ENCODE measurements around the gene ABL2. TPM values are rescaled to one million over a fixed set of nuclear protein-coding genes. Genes with fewer than 3 reads are reported as not detected.

The ABL2 gene
- total and polyA plus RNA-seq, 9 of the 15 experiments (the other 6 are each of a cell fraction or from before 2014, with no cell fraction given), result 1.4 to 15.0 (median 8.6) TPM

- TF ChIP-seq, protein P1, sequence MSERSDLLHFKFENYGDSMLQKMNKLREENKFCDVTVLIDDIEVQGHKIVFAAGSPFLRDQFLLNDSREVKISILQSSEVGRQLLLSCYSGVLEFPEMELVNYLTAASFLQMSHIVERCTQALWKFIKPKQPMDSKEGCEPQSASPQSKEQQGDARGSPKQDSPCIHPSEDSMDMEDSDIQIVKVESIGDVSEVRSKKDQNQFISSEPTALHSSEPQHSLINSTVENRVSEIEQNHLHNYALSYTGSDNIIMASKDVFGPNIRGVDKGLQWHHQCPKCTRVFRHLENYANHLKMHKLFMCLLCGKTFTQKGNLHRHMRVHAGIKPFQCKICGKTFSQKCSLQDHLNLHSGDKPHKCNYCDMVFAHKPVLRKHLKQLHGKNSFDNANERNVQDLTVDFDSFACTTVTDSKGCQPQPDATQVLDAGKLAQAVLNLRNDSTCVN (CRISPR knock-in tag; IDR thresholded peaks at IDR 0.05), result no peak
- TF ChIP-seq RBM15 (IDR thresholded peaks at IDR 0.05; ENCODE audit: insufficient read depth, low read length), result no peak
- TF ChIP-seq SREBF2 (CRISPR knock-in tag; IDR thresholded peaks at IDR 0.05), result no peak
- TF ChIP-seq ZNF263 (CRISPR knock-in tag; IDR thresholded peaks at IDR 0.05; ENCODE audit: borderline replicate concordance), result no peak
- TF ChIP-seq TEAD1 (CRISPR knock-in tag; IDR thresholded peaks at IDR 0.05), result no peak
- TF ChIP-seq PREB (CRISPR knock-in tag; IDR thresholded peaks at IDR 0.05), result no peak
- TF ChIP-seq JUN (IDR thresholded peaks at IDR 0.05; ENCODE audit: borderline replicate concordance, low read depth, low read length), result peak; percentile 9; the same call in 1 of the 2 replicates
- TF ChIP-seq JUN (CRISPR knock-in tag; IDR thresholded peaks at IDR 0.05; ENCODE audit: borderline replicate concordance), result no peak
- TF ChIP-seq NUFIP1 (IDR thresholded peaks at IDR 0.05; ENCODE audit: partially characterized antibody), result no peak
- no peak for TF ChIP-seq MCM2 (IDR thresholded peaks at IDR 0.05; ENCODE audit: low read depth)
- no peak for TF ChIP-seq SIN3A (IDR thresholded peaks at IDR 0.05; ENCODE audit: borderline replicate concordance in 2 of 2, control insufficient read depth in 1 of 2, low read depth in 2 of 2, low read length in 2 of 2)
- TF ChIP-seq EZH2 (IDR thresholded peaks at IDR 0.05; ENCODE audit: borderline replicate concordance, low read depth, low read length), result no peak
- TF ChIP-seq CXXC5 (CRISPR knock-in tag; IDR thresholded peaks at IDR 0.05), result no peak; the same call in 1 of the 2 replicates
- no peak for TF ChIP-seq ZNF12 (CRISPR knock-in tag; IDR thresholded peaks at IDR 0.05)
- no peak for TF ChIP-seq HMGXB4 (CRISPR knock-in tag; IDR thresholded peaks at IDR 0.05)
- no peak for TF ChIP-seq ZNF398 (CRISPR knock-in tag; IDR thresholded peaks at IDR 0.05)
- no peak for TF ChIP-seq ZNF212 (CRISPR knock-in tag; IDR thresholded peaks at IDR 0.05)
Observed at GRCh38 chr1:179129702-179130473, 99.6 kb downstream of the ABL2 start (continued).
